ENCODE results near the gene TRIM47.
"Not testable (repeated sequence)": the region's sequence is repeated elsewhere in the genome, so short reads cannot be mapped to it uniquely, and the experiment has no call there.

Gene TRIM47

GRCh38 chr17:75869282-75870141 is 8.9 kb downstream of the TRIM47 start:
- DNase-seq (ENCODE audit: low spot score) = peak; percentile 83

- DNase-seq (ENCODE audit: low spot score) = not testable (repeated sequence)
Measured at GRCh38 chr17:75868730-75869281, 9.6 kb downstream of the TRIM47 start.

- DNase-seq (ENCODE audit: low spot score) = not testable (repeated sequence)
Measured at GRCh38 chr17:75865404-75866188, 12.8 kb downstream of the TRIM47 start.

GRCh38 chr17:75864887-75865286 is 13.5 kb downstream of the TRIM47 start:
- not testable (repeated sequence) for DNase-seq (ENCODE audit: low spot score)

- DNase-seq (ENCODE audit: low spot score) = no peak
Measured at GRCh38 chr17:75864448-75864871, 13.9 kb downstream of the TRIM47 start.

GRCh38 chr17:75861927-75862317 is 16.5 kb downstream of the TRIM47 start:
- no peak for DNase-seq (ENCODE audit: low spot score)

GRCh38 chr17:75859358-75859757 is 19.0 kb downstream of the TRIM47 start:
- not testable (repeated sequence) for DNase-seq (ENCODE audit: low spot score)

GRCh38 chr17:75856062-75856756 is 22.2 kb downstream of the TRIM47 start:
- DNase-seq (ENCODE audit: low spot score) = peak; percentile 58

GRCh38 chr17:75855310-75856061 is 22.9 kb downstream of the TRIM47 start, which contains the start of gene WBP2:
TSS of gene WBP2 (minus strand) at chr17:75855335. CDS start at chr17:75855297, 38 bp downstream.
- DNase-seq (ENCODE audit: low spot score) = peak; percentile 100

- DNase-seq (ENCODE audit: low spot score) = no peak
Measured at GRCh38 chr17:75854881-75855309, 23.5 kb downstream of the TRIM47 start.

GRCh38 chr17:75854101-75854748 is 24.2 kb downstream of the TRIM47 start:
- no peak for DNase-seq (ENCODE audit: low spot score)

GRCh38 chr17:75853433-75853832 is 24.9 kb downstream of the TRIM47 start:
- DNase-seq (ENCODE audit: low spot score) = no peak

GRCh38 chr17:75851693-75851991 is 26.7 kb downstream of the TRIM47 start:
- DNase-seq (ENCODE audit: low spot score) = not testable (repeated sequence)

GRCh38 chr17:75850928-75851692 is 27.3 kb downstream of the TRIM47 start:
- DNase-seq (ENCODE audit: low spot score) = peak; percentile 69

- DNase-seq (ENCODE audit: low spot score) = no peak
Measured at GRCh38 chr17:75849724-75850123, 28.7 kb downstream of the TRIM47 start.

GRCh38 chr17:75849279-75849646 is 29.1 kb downstream of the TRIM47 start:
- no peak for DNase-seq (ENCODE audit: low spot score)

- DNase-seq (ENCODE audit: low spot score) = no peak
Measured at GRCh38 chr17:75848523-75849278, 29.7 kb downstream of the TRIM47 start.

GRCh38 chr17:75847614-75848522 is 30.5 kb downstream of the TRIM47 start:
- no peak for DNase-seq (ENCODE audit: low spot score)

Measured in putamen (tissue), 1 donor.